K562 (cell line): Measurements from ENCODE around the gene CD2. TPM values are rescaled to one million over a fixed set of nuclear protein-coding genes. Genes with fewer than 3 reads are reported as not detected.
A peak's percentile ranks its signal among the peaks of the same experiment; 100 is the strongest.

Experiments
- CBX8 ChIP-seq: fragments of 200-600 bp; sonication (generic); IDR thresholded peaks from 2 replicates; pipeline ENCODE4 v1.6.1; 2012; ENCODE audit warnings: borderline replicate concordance, mixed run types, low read depth, mild to moderate bottlenecking, moderate library complexity, mixed read lengths, low read length, control low read depth, inconsistent platforms; ENCODE audit not compliant: poor library complexity, severe bottlenecking; ENCODE audit errors: extremely low read depth
- L3MBTL2 ChIP-seq: fragments of 450-650 bp; IDR thresholded peaks from 2 replicates; pipeline ENCODE4 v1.6.1; 2016; ENCODE audit warnings: mild to moderate bottlenecking, moderate library complexity
- MAFF ChIP-seq: IDR thresholded peaks from 2 replicates; pipeline ENCODE4 v1.6.1; 2012; ENCODE audit warnings: low read length, improper control_type of control experiment
- MAFK ChIP-seq: IDR thresholded peaks from 2 replicates; pipeline ENCODE4 v1.6.1; 2011; ENCODE audit warnings: low read length, improper control_type of control experiment
- MGA ChIP-seq: fragments of 450-650 bp; IDR thresholded peaks from 2 replicates; pipeline ENCODE4 v1.6.1; 2016; ENCODE audit warnings: mild to moderate bottlenecking, moderate library complexity
- NFE2 ChIP-seq: IDR thresholded peaks from 2 replicates; pipeline ENCODE4 v1.6.1; 2014; ENCODE audit warnings: antibody characterized with exemption, low read depth
- NR2C2 ChIP-seq, 2 experiments: fragments of 200-800 bp in 1 of 2; sonication (Bioruptor generic) in 1 of 2; sonication (generic) in 1 of 2; formaldehyde crosslinking in 1 of 2; IDR thresholded peaks; 2 replicates each; pipeline versions ENCODE4 v1.6.1 to v1.8.0; 2016 to 2022; ENCODE audit warnings: mild to moderate bottlenecking in 1 of 2, missing compliant biosample characterization in 1 of 2, missing genetic modification characterization in 1 of 2, missing genetic modification reagents in 1 of 2
- SMAD4 ChIP-seq: fragments of 250-450 bp; sonication (Bioruptor Pico); conservative IDR thresholded peaks from 2 replicates; pipeline ENCODE4 v1.8.0; 2021; ENCODE audit warnings: inconsistent platforms, mild to moderate bottlenecking, moderate library complexity
- SMARCE1 ChIP-seq: fragments of 450-650 bp; IDR thresholded peaks from 2 replicates; pipeline ENCODE4 v1.7.1; 2016; ENCODE audit warnings: mild to moderate bottlenecking
- YBX1 ChIP-seq: fragments of 450-650 bp; IDR thresholded peaks from 2 replicates; pipeline ENCODE4 v1.7.1; 2016; ENCODE audit warnings: mild to moderate bottlenecking
- polyA plus RNA-seq, 8 experiments: library from polyadenylated mRNA; depleted of rRNA in 4 of 8; stranded (reverse) in 5 of 8; unstranded in 3 of 8; fragments of >200 nt; fragmentation: Nextera tagmentation in 2 of 8; fragmentation: Illumina TruSeq in 1 of 8; extraction: Ambion mirVana in 2 of 8; extraction: Trizol in 1 of 8; gene quantifications; 2 replicates each; pipeline versions ENCODE4 v1.2.1 to v1.2.3, GENCODE V29; 2011 to 2014; ENCODE audit warnings: inconsistent platforms in 1 of 8, missing spikeins in 1 of 8
- total RNA-seq, 7 experiments: library from RNA; depleted of rRNA in 6 of 7; stranded (reverse); fragments of >200 nt in 6 of 7; fragmentation: Illumina TruSeq in 2 of 7; extraction: Trizol in 2 of 7; gene quantifications; 2 replicates each; pipeline versions ENCODE4 v1.2.1 to v1.2.3, GENCODE V29; 2011 to 2021; ENCODE audit warnings: low replicate concordance in 1 of 7
- TF ChIP-seq, protein P1 (sequence below): fragments of 450-650 bp; IDR thresholded peaks from 2 replicates; pipeline ENCODE4 v1.7.1; 2018; ENCODE audit warnings: mild to moderate bottlenecking, low read depth; ENCODE audit not compliant: partially characterized antibody

CD2 gene
- total and polyA plus RNA-seq, 9 of the 15 experiments (the other 6 are each of a cell fraction or from before 2014, with no cell fraction given): 0.07 to 0.16 TPM; not detected in 7

- TF ChIP-seq, protein P1, sequence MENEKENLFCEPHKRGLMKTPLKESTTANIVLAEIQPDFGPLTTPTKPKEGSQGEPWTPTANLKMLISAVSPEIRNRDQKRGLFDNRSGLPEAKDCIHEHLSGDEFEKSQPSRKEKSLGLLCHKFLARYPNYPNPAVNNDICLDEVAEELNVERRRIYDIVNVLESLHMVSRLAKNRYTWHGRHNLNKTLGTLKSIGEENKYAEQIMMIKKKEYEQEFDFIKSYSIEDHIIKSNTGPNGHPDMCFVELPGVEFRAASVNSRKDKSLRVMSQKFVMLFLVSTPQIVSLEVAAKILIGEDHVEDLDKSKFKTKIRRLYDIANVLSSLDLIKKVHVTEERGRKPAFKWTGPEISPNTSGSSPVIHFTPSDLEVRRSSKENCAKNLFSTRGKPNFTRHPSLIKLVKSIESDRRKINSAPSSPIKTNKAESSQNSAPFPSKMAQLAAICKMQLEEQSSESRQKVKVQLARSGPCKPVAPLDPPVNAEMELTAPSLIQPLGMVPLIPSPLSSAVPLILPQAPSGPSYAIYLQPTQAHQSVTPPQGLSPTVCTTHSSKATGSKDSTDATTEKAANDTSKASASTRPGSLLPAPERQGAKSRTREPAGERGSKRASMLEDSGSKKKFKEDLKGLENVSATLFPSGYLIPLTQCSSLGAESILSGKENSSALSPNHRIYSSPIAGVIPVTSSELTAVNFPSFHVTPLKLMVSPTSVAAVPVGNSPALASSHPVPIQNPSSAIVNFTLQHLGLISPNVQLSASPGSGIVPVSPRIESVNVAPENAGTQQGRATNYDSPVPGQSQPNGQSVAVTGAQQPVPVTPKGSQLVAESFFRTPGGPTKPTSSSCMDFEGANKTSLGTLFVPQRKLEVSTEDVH: no peak
- TF ChIP-seq NFE2 (peak; percentile 82), L3MBTL2 (peak; percentile 13; the same call in 1 of the 2 replicates), MGA (0 out of 2 replicates have a peak, but pooled peaks have one; percentile 22), MAFF (peak; percentile 32; the same call in 1 of the 2 replicates), SMAD4 (peak; percentile 41; the same call in 1 of the 2 replicates), CBX8 (no peak), MAFK (peak; percentile 33), YBX1 (no peak), NR2C2 (CRISPR knock-in tag; IDR thresholded peaks at IDR 0.05) (no peak), NR2C2 (tag; IDR thresholded peaks at IDR 0.05) (peak; percentile 18; the same call in 1 of the 2 replicates), SMARCE1 (no peak)
Observed at GRCh38 chr1:116722016-116722838, 32.0 kb upstream of the CD2 start (continued).
